Nephron (organoid): ENCODE measurements around the gene LRRC75A.
A peak's percentile ranks its signal among the peaks of the same experiment; 100 is the strongest.

Experiments used
- H3K27ac Mint-ChIP-seq, 3 experiments: 2 replicates each; pipeline ENCODE4 v1.8.0; 2020; ENCODE audit warnings: mixed read lengths in 3 of 3, mild to moderate bottlenecking in 2 of 3, moderate library complexity in 1 of 3
- H3K27me3 Mint-ChIP-seq: 2 replicates; pipeline ENCODE4 v1.8.0; 2021; ENCODE audit warnings: low read depth, mild to moderate bottlenecking, moderate library complexity, mixed read lengths
- H3K36me3 Mint-ChIP-seq: 2 replicates; pipeline ENCODE4 v1.8.0; 2020; ENCODE audit warnings: low read depth, mixed read lengths
- H3K4me1 Mint-ChIP-seq: 2 replicates; pipeline ENCODE4 v1.8.0; 2020; ENCODE audit warnings: mixed read lengths
- H3K4me3 Mint-ChIP-seq, 3 experiments: 2 replicates each; pipeline ENCODE4 v1.8.0; 2020; ENCODE audit warnings: mild to moderate bottlenecking in 3 of 3, mixed read lengths in 3 of 3, moderate library complexity in 2 of 3
- H3K9me3 Mint-ChIP-seq: 2 replicates; pipeline ENCODE4 v1.8.0; 2020; ENCODE audit warnings: mixed read lengths
- CTCF ChIP-seq, 3 experiments: fragments of 200-600 bp; sonication (generic); IDR thresholded peaks; one replicate each; pipeline ENCODE4 v1.5.0; 2021; ENCODE audit warnings: antibody characterized with exemption in 3 of 3; ENCODE audit not compliant: unreplicated experiment in 3 of 3

Gene LRRC75A

GRCh38 chr17:16521070-16521727 is 29.2 kb upstream of the LRRC75A start:
- Mint-ChIP-seq H3K4me3 (no peak overlapping the region), H3K27ac (peak overlapping the region in 2 of 3 experiments; percentile 20 to 55), H3K36me3 (no peaks in the 10 kb centered on the region), H3K4me1 (peaks cover 13% of the 10 kb centered on the region), H3K9me3 (no peaks in the 10 kb centered on the region), H3K27me3 (peaks cover 24% of the 10 kb centered on the region)
- TF ChIP-seq CTCF (IDR thresholded peaks at IDR 0.05; ENCODE audit: unreplicated experiment in 3 of 3): peak; percentile 89 to 94 (median 89)

GRCh38 chr17:16519021-16519420 is 27.0 kb upstream of the LRRC75A start:
- no peak overlapping the region for H3K27ac Mint-ChIP-seq
- TF ChIP-seq CTCF (IDR thresholded peaks at IDR 0.05; ENCODE audit: unreplicated experiment in 3 of 3): no peak

GRCh38 chr17:16517477-16517876 is 25.5 kb upstream of the LRRC75A start:
- Mint-ChIP-seq H3K36me3 (no peaks in the 10 kb centered on the region), H3K4me1 (peaks cover 32% of the 10 kb centered on the region), H3K4me3 (no peak overlapping the region), H3K9me3 (no peaks in the 10 kb centered on the region), H3K27me3 (peaks cover 21% of the 10 kb centered on the region), H3K27ac (no peak overlapping the region)
- no peak for TF ChIP-seq CTCF (IDR thresholded peaks at IDR 0.05; ENCODE audit: unreplicated experiment in 3 of 3)

More at GRCh38 chr17:16519021-16519420, 27.0 kb upstream of the LRRC75A start:
- H3K27me3 Mint-ChIP-seq: peaks cover 21% of the 10 kb centered on the region
- H3K4me1 Mint-ChIP-seq: peaks cover 22% of the 10 kb centered on the region
- no peak overlapping the region for H3K4me3 Mint-ChIP-seq
- no peaks in the 10 kb centered on the region for H3K36me3 Mint-ChIP-seq
- no peaks in the 10 kb centered on the region for H3K9me3 Mint-ChIP-seq

- Mint-ChIP-seq H3K36me3 (no peaks in the 10 kb centered on the region), H3K4me3 (peak overlapping the region; percentile 60 to 70 (median 69)), H3K4me1 (peaks cover 41% of the 10 kb centered on the region), H3K27ac (peak overlapping the region; percentile 31 to 57 (median 48)), H3K9me3 (no peaks in the 10 kb centered on the region), H3K27me3 (peaks cover 17% of the 10 kb centered on the region)
- TF ChIP-seq CTCF (IDR thresholded peaks at IDR 0.05; ENCODE audit: unreplicated experiment in 3 of 3): no peak
Measured at GRCh38 chr17:16516594-16517051, 24.6 kb upstream of the LRRC75A start.

- H3K4me1 Mint-ChIP-seq: peaks cover 45% of the 10 kb centered on the region
- H3K36me3 Mint-ChIP-seq: no peaks in the 10 kb centered on the region
- peaks cover 17% of the 10 kb centered on the region for H3K27me3 Mint-ChIP-seq
- TF ChIP-seq CTCF (IDR thresholded peaks at IDR 0.05; ENCODE audit: unreplicated experiment in 3 of 3): no peak
- no peaks in the 10 kb centered on the region for H3K9me3 Mint-ChIP-seq
- H3K27ac Mint-ChIP-seq: peak overlapping the region in 1 of 3 experiments; percentile 48
- no peak overlapping the region for H3K4me3 Mint-ChIP-seq
Measured at GRCh38 chr17:16515933-16516332, 23.9 kb upstream of the LRRC75A start.

GRCh38 chr17:16513873-16514272 is 21.9 kb upstream of the LRRC75A start:
- Mint-ChIP-seq H3K9me3 (no peaks in the 10 kb centered on the region), H3K27me3 (peaks cover 17% of the 10 kb centered on the region), H3K27ac (peak overlapping the region in 1 of 3 experiments; percentile 44), H3K36me3 (no peaks in the 10 kb centered on the region), H3K4me1 (peaks cover 45% of the 10 kb centered on the region), H3K4me3 (no peak overlapping the region)
- TF ChIP-seq CTCF (IDR thresholded peaks at IDR 0.05; ENCODE audit: unreplicated experiment in 3 of 3): no peak
